ENCODE data around the gene STPG1.

GRCh38 chr1:24393892-24394291 is 19.7 kb downstream of the STPG1 start:
- TF ChIP-seq POLR2AphosphoS5 (IDR thresholded peaks at IDR 0.05; ENCODE audit: low read depth, low read length) (no peak), SIN3A (IDR thresholded peaks at IDR 0.05; ENCODE audit: borderline replicate concordance, insufficient read depth, low read length) (no peak), REST (IDR thresholded peaks at IDR 0.05; ENCODE audit: insufficient read depth in 1 of 2, low read depth in 2 of 2, low read length in 2 of 2) (no peak)
